Caki2 (cell line): ENCODE data around the gene HMGN3. TPM values are rescaled to one million over a fixed set of nuclear protein-coding genes. Genes with fewer than 3 reads are reported as not detected.

Experiments used
- DNase-seq: peaks from one replicate; pipeline ENCODE4 v3.0.0-alpha.2; 2015; ENCODE audit warnings: low read depth
- in situ Hi-C: cut with HindIII; loops from 2 replicates; pipeline ENCODE4 v1.10.0; 2016; ENCODE audit warnings: low sequenced_read_pairs, low pct_unique_long_range_greater_than_20kb, mixed read lengths
- total RNA-seq: library from RNA; depleted of rRNA; stranded (reverse); fragments of >200 nt; shearing (Covaris generic); gene quantifications from 2 replicates; pipeline ENCODE4 v1.2.3, GENCODE V29; 2014; ENCODE audit warnings: low replicate concordance

Gene HMGN3
- total RNA-seq, 1 experiment from 2014 or later = 95.3 TPM

DNA sequence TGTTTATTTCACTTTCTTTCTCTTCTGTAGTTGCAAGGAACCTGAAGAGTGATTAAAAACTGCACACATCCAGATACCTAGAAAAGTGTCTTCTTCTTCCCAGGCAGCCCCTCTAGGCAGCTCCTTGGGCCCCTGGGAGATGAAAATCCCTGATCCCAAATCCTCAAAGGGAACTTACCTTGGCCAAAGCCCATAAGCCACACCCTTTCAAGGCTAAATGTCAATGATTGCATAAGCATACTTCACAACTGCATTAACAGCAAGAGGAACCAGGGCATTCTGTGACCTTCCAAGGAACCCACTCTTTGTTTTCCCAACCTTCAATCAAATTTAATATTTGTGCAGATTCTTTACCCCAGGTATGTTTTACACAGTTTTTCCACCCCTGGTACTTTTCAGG is 4.4 kb upstream of the HMGN3 start:
- DNase-seq = no peak
- in situ Hi-C loops = no loop called here

DNA sequence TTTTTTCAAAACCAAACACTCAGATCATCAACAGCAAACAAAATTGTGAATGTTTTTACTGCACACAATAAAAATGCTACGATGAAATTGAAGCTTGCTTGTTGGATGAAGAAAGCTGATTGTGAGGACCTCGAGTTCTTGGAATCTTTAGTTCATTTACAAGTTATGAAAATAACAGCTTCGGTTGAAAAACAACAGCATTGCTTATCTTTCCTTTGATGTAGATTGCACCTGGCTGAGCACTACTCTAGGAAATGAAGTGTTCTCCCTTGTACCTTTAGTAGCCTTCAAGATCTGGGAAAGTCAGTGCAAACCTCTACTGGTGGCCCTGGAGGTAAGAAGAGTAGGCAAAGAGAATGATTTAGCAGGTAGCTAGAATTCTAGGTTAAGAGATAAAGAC is 2.2 kb upstream of the HMGN3 start:
- in situ Hi-C loops = no loop called here

DNA sequence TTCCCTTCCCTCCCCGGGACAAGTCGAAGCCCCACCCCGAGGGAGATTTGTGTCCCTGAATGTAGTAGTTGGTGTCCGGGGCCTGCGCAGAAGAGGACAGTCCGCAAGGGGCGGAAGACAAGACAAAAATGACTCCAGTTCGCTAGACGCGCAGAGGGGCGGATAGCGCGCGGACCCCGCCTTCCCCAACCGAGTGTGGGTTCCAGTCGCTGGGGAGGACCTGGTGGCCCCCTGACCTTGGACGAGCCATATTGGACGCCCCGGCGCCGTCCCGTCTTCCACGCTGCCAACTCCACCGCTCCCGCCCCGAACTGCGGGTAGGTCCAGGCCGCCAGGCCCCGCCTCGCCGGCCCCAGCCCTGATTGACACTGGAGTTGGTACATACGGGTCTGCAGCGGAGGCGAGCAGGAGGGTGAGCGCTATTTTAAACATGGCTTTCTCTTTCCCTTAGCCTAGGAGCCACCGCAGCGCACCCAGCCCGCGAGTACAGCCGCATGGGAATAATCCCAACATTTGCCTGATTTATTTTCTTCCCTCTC is 802 bp downstream of the HMGN3 start:
- in situ Hi-C loops = no loop called here
- DNase-seq = peak; percentile 89

More for the DNA sequence above, 2.2 kb upstream of the HMGN3 start:
- no peak for DNase-seq

- in situ Hi-C loops = no loop called here
- DNase-seq = no peak
Measured at GRCh38 chr6:79232696-79233462, 1.6 kb downstream of the HMGN3 start.

- in situ Hi-C loops = no loop called here
Measured at GRCh38 chr6:79231666-79232065, 2.8 kb downstream of the HMGN3 start.

DNA sequence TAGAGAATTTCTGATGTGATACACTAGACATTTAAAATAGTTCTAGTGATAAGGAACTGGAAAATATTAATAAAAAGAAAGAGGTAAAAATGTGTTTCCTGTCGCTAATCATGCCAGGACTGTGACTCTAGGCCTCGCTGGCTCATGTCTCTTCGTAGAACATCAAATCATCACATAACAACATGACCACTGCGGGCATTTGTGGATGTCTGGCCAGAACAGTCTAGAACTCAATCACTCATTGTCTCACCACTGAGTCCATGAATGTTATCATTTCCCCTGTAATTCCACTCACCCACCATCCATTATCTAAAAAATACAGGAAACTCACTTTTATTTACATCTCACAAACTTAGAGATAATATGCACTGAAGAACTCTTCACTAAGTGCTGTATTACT is 3.4 kb downstream of the HMGN3 start:
- DNase-seq = no peak
- in situ Hi-C loops = no loop called here

More at GRCh38 chr6:79231666-79232065, 2.8 kb downstream of the HMGN3 start:
- DNase-seq = no peak

- in situ Hi-C loops = no loop called here
- DNase-seq = no peak
Measured at GRCh38 chr6:79230149-79230548, 4.3 kb downstream of the HMGN3 start.

GRCh38 chr6:79227445-79227844 is 7.0 kb downstream of the HMGN3 start:
- in situ Hi-C loops = no loop called here
- DNase-seq = no peak

GRCh38 chr6:79226660-79227059 is 7.8 kb downstream of the HMGN3 start:
- in situ Hi-C loops = no loop called here
- no peak for DNase-seq

DNA sequence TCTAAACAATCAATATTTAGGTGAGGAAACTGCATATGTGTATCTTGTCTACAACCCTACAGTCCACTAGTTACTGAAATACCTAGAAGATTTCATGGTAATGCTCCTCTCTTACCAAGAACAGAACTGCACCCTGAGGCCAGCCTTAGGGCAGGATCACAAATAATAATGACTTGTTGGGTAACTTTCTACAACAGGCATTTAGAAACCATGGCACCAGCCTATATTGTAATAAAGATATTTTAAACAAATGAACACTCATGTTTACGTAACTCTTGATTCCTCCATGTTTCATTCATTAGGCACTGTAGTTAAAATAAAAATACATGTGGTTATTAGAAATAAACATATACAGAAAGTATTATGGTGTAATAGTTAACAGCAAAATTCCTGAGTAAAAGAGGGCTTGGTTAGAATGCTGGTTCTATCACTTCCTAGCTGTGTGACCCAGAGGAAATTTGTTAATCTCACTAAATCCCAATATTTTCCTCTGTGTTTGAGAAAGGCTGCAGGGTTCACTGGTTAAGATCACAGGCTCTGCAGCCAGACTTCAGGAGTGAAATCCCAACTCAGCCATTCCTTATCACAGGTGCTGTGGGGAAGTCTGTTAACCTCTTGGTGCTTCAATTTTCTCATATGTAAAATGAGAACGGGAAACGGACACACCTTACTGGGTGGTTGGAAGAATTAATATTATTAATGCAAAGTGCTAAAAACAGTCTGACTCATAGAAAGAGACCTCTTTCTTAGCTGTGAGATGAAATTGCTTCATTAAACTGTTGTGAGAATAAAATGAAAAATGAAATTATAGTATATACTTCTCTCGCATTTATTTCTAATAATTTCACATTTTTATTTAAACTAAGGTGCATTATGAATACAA is 8.5 kb downstream of the HMGN3 start:
- no peak for DNase-seq
- in situ Hi-C loops = no loop called here

GRCh38 chr6:79223611-79224404 is 10.7 kb downstream of the HMGN3 start:
- DNase-seq = no peak
- in situ Hi-C loops = no loop called here

GRCh38 chr6:79215213-79215824 is 19.2 kb downstream of the HMGN3 start:
- in situ Hi-C loops = no loop called here
- DNase-seq = no peak

DNA sequence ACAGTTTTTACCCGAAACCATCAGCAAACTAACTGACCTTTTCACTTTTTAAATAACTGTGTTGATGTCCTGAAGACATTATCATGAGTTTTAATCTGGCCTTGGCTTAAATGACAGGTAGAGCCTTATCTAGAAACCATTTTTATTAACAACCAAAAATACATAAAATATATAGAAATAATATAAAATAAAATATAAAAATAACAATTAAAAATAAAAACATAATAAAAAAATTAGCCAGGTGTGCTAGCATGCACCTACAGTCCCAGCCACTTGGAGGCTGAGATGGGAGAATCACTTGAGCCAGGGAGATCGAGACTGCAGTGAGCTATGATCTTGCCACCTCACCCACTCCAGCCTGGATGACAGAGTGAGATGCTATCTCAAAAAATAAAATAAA is 21.6 kb downstream of the HMGN3 start:
- in situ Hi-C loops = no loop called here
- no peak for DNase-seq

DNA sequence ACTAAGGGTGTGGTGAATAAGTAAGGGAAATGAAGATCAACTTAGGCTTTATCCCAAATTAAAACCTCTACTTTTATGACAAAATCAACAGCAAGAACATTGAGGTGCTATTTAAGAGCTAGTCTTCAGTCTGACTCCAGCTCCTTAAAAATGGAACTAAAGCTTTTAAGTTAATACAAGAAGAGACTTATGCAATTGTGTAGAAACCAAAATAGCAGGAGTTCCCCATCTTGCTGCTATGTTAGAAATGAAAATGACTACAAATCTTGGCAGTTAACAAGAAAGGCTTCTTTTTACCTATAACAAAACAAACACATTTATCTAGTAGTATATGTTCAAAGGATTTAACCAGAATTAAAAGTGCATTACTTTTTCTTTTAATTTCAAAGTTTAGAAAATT is 25.7 kb downstream of the HMGN3 start:
- in situ Hi-C loops = no loop called here
- no peak for DNase-seq

GRCh38 chr6:79203753-79204253 is 30.7 kb downstream of the HMGN3 start:
- no peak for DNase-seq
- in situ Hi-C loops = no loop called here

DNA sequence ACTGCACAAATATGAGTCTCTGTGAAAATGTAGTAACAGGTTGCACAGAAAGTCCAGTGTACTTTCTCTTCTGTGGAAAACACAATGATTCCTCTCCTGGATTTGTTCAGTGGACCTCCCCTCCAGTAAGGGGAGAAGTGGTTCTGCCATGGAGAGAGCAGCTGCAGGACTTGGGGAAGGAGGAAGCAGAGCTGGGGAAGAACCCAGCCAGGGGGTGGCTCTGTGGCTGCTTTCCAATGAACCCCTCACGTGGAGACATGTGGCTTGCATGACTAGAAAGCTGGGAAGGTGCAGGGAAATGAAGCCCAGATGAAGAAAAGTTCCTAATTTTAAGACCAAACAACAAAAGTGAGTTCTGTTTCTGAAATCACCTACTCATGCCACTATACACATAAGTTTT is 31.9 kb downstream of the HMGN3 start:
- in situ Hi-C loops = no loop called here
- DNase-seq = no peak

GRCh38 chr6:79201983-79202382 is 32.5 kb downstream of the HMGN3 start:
- in situ Hi-C loops = no loop called here
- no peak for DNase-seq

DNA sequence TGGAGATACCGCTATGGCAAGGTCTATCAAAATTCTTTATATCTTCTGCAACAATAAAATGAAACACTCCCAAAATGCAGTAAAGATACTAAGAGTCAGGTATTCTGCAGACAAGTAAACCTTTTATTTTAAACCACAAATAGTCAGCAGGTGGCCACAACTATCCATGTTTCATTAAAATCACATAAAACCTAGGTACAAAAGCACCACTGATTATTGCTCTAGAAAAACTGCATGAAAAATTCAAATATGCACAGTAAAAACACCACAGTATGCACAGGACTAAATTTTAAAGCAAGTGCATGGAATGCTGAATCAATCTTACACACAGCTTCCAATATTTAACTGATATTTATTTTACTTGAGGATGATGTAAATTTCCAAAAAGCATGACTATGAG is 33.3 kb downstream of the HMGN3 start:
- no peak for DNase-seq
- in situ Hi-C loops = no loop called here
